DND-41 (cell line): Measurements from ENCODE around the gene SLC44A1.

Experiments
- ATAC-seq: fragments of 200-7000 bp; cut with Tn5 transposase; 3 replicates; pipeline ENCODE4 v1.9.1; 2021; ENCODE audit warnings: low read depth; ENCODE audit not compliant: insufficient read depth
- DNase-seq: peaks from one replicate; pipeline ENCODE4 v3.0.0-alpha.2; 2020
- H2AFZ ChIP-seq: 2 replicates; pipeline ENCODE4 v1.6.0; 2012; ENCODE audit warnings: low read depth, low read length
- H3K27ac ChIP-seq: 2 replicates; pipeline ENCODE4 v1.5.1; 2012; ENCODE audit warnings: low read length, inconsistent platforms
- H3K27me3 ChIP-seq: fragments of 200-600 bp; sonication (generic); 2 replicates; pipeline ENCODE4 v1.6.0; 2012; ENCODE audit warnings: low read length, mild to moderate bottlenecking, inconsistent platforms; ENCODE audit not compliant: insufficient read depth, poor library complexity
- H3K36me3 ChIP-seq: 2 replicates; pipeline ENCODE4 v1.5.1; 2012; ENCODE audit warnings: low read length, inconsistent platforms; ENCODE audit not compliant: insufficient read depth
- H3K4me1 ChIP-seq: 2 replicates; pipeline ENCODE4 v1.5.1; 2012; ENCODE audit warnings: mild to moderate bottlenecking, low read length; ENCODE audit not compliant: insufficient read depth
- H3K4me2 ChIP-seq: 2 replicates; pipeline ENCODE4 v1.6.0; 2012; ENCODE audit warnings: mild to moderate bottlenecking, moderate library complexity, low read length, inconsistent platforms; ENCODE audit not compliant: insufficient read depth
- H3K4me3 ChIP-seq, 2 experiments: fragments of 200-600 bp in 1 of 2; shearing (Covaris generic) in 1 of 2; 2 replicates each; pipeline ENCODE4 v1.5.1; 2012 to 2016; ENCODE audit warnings: inconsistent platforms in 2 of 2, low read length in 2 of 2, mild to moderate bottlenecking in 2 of 2, low read depth in 1 of 2, moderate library complexity in 1 of 2
- H3K79me2 ChIP-seq: 2 replicates; pipeline ENCODE4 v1.6.0; 2012; ENCODE audit warnings: low read length, inconsistent platforms; ENCODE audit not compliant: insufficient read depth
- H3K9ac ChIP-seq: 2 replicates; pipeline ENCODE4 v1.6.0; 2012; ENCODE audit warnings: low read depth, mild to moderate bottlenecking, inconsistent platforms, low read length, moderate library complexity
- H3K9me3 ChIP-seq: 2 replicates; pipeline ENCODE4 v1.5.1; 2012; ENCODE audit warnings: low read length, moderate library complexity, mild to moderate bottlenecking, inconsistent platforms; ENCODE audit not compliant: insufficient read depth, severe bottlenecking
- H4K20me1 ChIP-seq: 2 replicates; pipeline ENCODE4 v1.6.0; 2012; ENCODE audit warnings: low read length; ENCODE audit not compliant: insufficient read depth
- CTCF ChIP-seq: IDR thresholded peaks from 2 replicates; pipeline ENCODE4 v1.5.1; 2012; ENCODE audit warnings: borderline replicate concordance, low read length, moderate library complexity, mild to moderate bottlenecking; ENCODE audit not compliant: poor library complexity, severe bottlenecking; ENCODE audit errors: extremely low read depth
- EZH2 ChIP-seq: IDR thresholded peaks from 3 replicates; pipeline ENCODE4 v1.6.1; 2012; ENCODE audit warnings: borderline replicate concordance, low read depth, mild to moderate bottlenecking, moderate library complexity, low read length, inconsistent platforms; ENCODE audit not compliant: severe bottlenecking

SLC44A1 gene

DNA sequence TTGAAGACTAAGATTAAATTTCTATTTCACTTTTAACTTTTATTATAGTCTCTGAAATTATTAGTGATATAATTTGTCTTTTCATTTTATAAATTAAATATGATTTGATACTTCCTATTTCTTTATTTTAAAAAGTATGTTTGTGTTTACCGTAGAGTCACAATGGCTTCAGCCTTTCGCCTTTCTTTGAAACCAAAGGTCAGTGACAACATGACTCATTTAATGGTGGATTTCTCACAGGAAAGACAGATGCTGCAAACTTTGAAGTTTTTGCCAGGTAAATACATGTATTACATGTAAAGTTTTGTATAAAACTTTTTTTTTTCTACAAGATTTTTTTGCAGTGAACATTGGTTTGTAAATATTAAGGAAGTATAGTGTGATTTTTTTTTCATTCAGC is 239.8 kb downstream of the SLC44A1 start:
- no peak for TF ChIP-seq CTCF
- no peak for TF ChIP-seq EZH2
- no peak for DNase-seq
- Histone ChIP-seq H2AFZ (no peak overlapping the region), H3K4me3 (no peak overlapping the region), H3K27me3 (no peaks in the 10 kb centered on the region), H3K27ac (no peak overlapping the region), H3K4me2 (no peak overlapping the region), H4K20me1 (no peaks in the 10 kb centered on the region), H3K4me1 (no peaks in the 10 kb centered on the region), H3K36me3 (0 out of 2 replicates have a peak, but pooled peaks cover 5% of the 10 kb centered on the region), H3K9me3 (no peaks in the 10 kb centered on the region), H3K79me2 (no peaks in the 10 kb centered on the region), H3K9ac (no peak overlapping the region)
- no peak for ATAC-seq

- TF ChIP-seq EZH2: no peak
- Histone ChIP-seq H3K9ac (no peak overlapping the region), H3K27ac (no peak overlapping the region), H3K79me2 (no peaks in the 10 kb centered on the region), H3K27me3 (no peaks in the 10 kb centered on the region), H3K4me1 (no peaks in the 10 kb centered on the region), H2AFZ (no peak overlapping the region), H3K4me2 (no peak overlapping the region), H3K9me3 (no peaks in the 10 kb centered on the region), H3K4me3 (no peak overlapping the region), H4K20me1 (no peaks in the 10 kb centered on the region), H3K36me3 (0 out of 2 replicates have a peak, but pooled peaks cover 5% of the 10 kb centered on the region)
- DNase-seq (no peak), ATAC-seq (no peak)
These were observed 240.7 kb downstream of the SLC44A1 start for GRCh38 chr9:105485131-105485530.
